Measurements from ENCODE around the gene MYO3B.

GRCh38 chr2:170229744-170230143 lies 51.8 kb downstream of the MYO3B start:
- TF ChIP-seq KDM1A (IDR thresholded peaks at IDR 0.05; ENCODE audit: borderline replicate concordance, low read length) (no peak), CTCF (IDR thresholded peaks at IDR 0.05; ENCODE audit: control extremely low read depth in 1 of 3, insufficient read depth in 1 of 3, low read depth in 1 of 3, low read length in 3 of 3) (no peak)
